NB4 (cell line): ENCODE results near the gene TECTB.

Experiments
- DNase-seq: peaks from one replicate; pipeline ENCODE4 v3.0.0; 2010; ENCODE audit warnings: low read depth
- H3K4me3 ChIP-seq: one replicate; pipeline ENCODE4 v1.5.1; 2011; ENCODE audit warnings: mild to moderate bottlenecking, low read depth, low read length, moderate library complexity
- CTCF ChIP-seq: IDR thresholded peaks from one replicate; pipeline ENCODE4 v1.5.1; 2012; ENCODE audit warnings: low read depth, low read length
- MAX ChIP-seq: IDR thresholded peaks from 2 replicates; pipeline ENCODE4 v1.6.1; 2011; ENCODE audit warnings: low read depth, low read length
- MYC ChIP-seq: IDR thresholded peaks from 2 replicates; pipeline ENCODE4 v1.6.1; 2011; ENCODE audit warnings: low read depth, low read length
- POLR2A ChIP-seq: IDR thresholded peaks from 2 replicates; pipeline ENCODE4 v1.6.1; 2011; ENCODE audit warnings: mild to moderate bottlenecking; ENCODE audit not compliant: insufficient read length; ENCODE audit errors: extremely low read depth

The TECTB gene

GRCh38 chr10:112274831-112275230 lies 8.4 kb upstream of the TECTB start:
- TF ChIP-seq POLR2A (no peak), MYC (no peak), MAX (no peak), CTCF (no peak)
- DNase-seq, result no peak
- H3K4me3 ChIP-seq, result no peak overlapping the region

GRCh38 chr10:112275512-112276245 lies 7.5 kb upstream of the TECTB start:
- no peak for TF ChIP-seq MYC
- TF ChIP-seq CTCF, result no peak
- no peak for TF ChIP-seq POLR2A
- TF ChIP-seq MAX, result no peak
- DNase-seq, result no peak

DNA sequence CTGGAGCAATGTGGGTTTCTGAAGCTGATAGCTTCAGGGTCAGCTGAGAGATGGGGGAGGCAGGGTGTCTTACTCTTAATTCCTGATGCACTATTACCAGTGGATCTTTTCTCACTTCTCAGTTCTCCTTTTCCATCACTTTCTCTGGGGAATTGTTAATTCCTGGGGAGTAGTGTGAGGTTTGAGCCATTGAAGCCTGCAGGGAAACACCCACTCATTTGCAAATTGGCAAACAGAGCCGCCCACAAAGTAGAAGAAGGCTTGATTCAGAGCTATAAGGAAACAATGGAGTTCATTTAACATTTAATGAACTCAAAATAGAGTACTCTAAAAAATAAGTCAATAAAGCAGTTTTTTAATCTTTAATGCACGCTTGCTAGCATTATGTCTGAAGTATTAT lies 4.3 kb upstream of the TECTB start:
- peak; percentile 19 for DNase-seq
- TF ChIP-seq CTCF, result no peak
- no peak for TF ChIP-seq MYC
- no peak overlapping the region for H3K4me3 ChIP-seq

More at GRCh38 chr10:112275512-112276245, 7.5 kb upstream of the TECTB start:
- H3K4me3 ChIP-seq, result no peak overlapping the region

GRCh38 chr10:112279433-112279832 lies 3.8 kb upstream of the TECTB start:
- no peak for DNase-seq
- H3K4me3 ChIP-seq, result no peak overlapping the region
- TF ChIP-seq MYC, result no peak
- no peak for TF ChIP-seq CTCF
- no peak for TF ChIP-seq MAX
- TF ChIP-seq POLR2A, result no peak

GRCh38 chr10:112280205-112280921 lies 2.8 kb upstream of the TECTB start:
- DNase-seq, result no peak
- no peak overlapping the region for H3K4me3 ChIP-seq
- no peak for TF ChIP-seq MAX
- no peak for TF ChIP-seq CTCF
- no peak for TF ChIP-seq POLR2A
- no peak for TF ChIP-seq MYC
